A549 treated with RU486 at 1 μM for 4 hours (cell line): Measurements from ENCODE around the gene CERS5. TPM values are rescaled to one million over a fixed set of nuclear protein-coding genes. Genes with fewer than 3 reads are reported as not detected.

Source experiments
- total RNA-seq: library from RNA; stranded (reverse); fragments of 200-300 nt; extraction: Qiagen RNA extraction; gene quantifications from 5 replicates; pipeline ENCODE4 v1.2.3, GENCODE V29; 2022; ENCODE audit warnings: low read depth

CERS5 gene
- 24.2 to 30.6 TPM (median 26.4 TPM) in 5 replicates for total RNA-seq

GRCh38 chr12:50167049-50167828, at the start of gene CERS5:
Gene CERS5, minus strand, starts transcription at chr12:50167369. Its CDS starts 72 bp downstream, at chr12:50167297.

GRCh38 chr12:50111693-50112455, 55.3 kb downstream of the CERS5 start, which contains the start of gene COX14:
Gene COX14, plus strand, starts transcription at chr12:50112236. Its CDS starts 7,808 bp downstream, at chr12:50120044.

GRCh38 chr12:50103767-50104321, 63.3 kb downstream of the CERS5 start, which contains the start of gene GPD1:
Gene GPD1, plus strand, starts transcription at chr12:50104008. Its CDS starts 43 bp downstream, at chr12:50104051.

GRCh38 chr12:50084775-50085614, 82.2 kb downstream of the CERS5 start, which contains the start of gene SMARCD1:
Gene SMARCD1, plus strand, starts transcription at chr12:50085342. Its CDS starts 28 bp downstream, at chr12:50085370.

Other genes with a start within 250 kb of the CERS5 start
- gene AQP2, start 216.6 kb downstream of the CERS5 start, total RNA-seq: not detected in 5 replicates
- gene AQP5, start 205.5 kb downstream of the CERS5 start, total RNA-seq: not detected in 5 replicates
- not detected in 5 replicates for gene AQP6, start 194.4 kb downstream of the CERS5 start, total RNA-seq
- gene RACGAP1, start 141.9 kb downstream of the CERS5 start, total RNA-seq: 71.1 to 89.0 TPM (median 77.0 TPM) in 5 replicates
- 4.8 to 6.5 TPM (median 5.9 TPM) in 5 replicates for gene ASIC1, start 109.8 kb downstream of the CERS5 start, total RNA-seq
- 62.5 to 75.3 TPM (median 65.2 TPM) in 5 replicates for gene SMARCD1, start 82.0 kb downstream of the CERS5 start, total RNA-seq
- 0.12 to 0.40 TPM (median 0.25 TPM) in 5 replicates for gene GPD1, start 63.4 kb downstream of the CERS5 start, total RNA-seq
- gene COX14, start 55.1 kb downstream of the CERS5 start, total RNA-seq: 67.3 to 95.3 TPM (median 72.8 TPM) in 5 replicates
- gene LIMA1, start 116.2 kb upstream of the CERS5 start, total RNA-seq: 6.0 to 10.7 TPM (median 8.5 TPM) in 5 replicates
- gene FAM186A, start 229.2 kb upstream of the CERS5 start, total RNA-seq: not detected in 5 replicates
- gene LARP4, start 233.5 kb upstream of the CERS5 start, total RNA-seq: 28.5 to 45.8 TPM (median 42.0 TPM) in 5 replicates